WTC11 (cell line): ENCODE measurements around the gene LRRC27. TPM values are rescaled to one million over a fixed set of nuclear protein-coding genes. Genes with fewer than 3 reads are reported as not detected.

Source experiments
- ATAC-seq: fragments of 200-7000 bp; cut with Tn5 transposase; 2 replicates; pipeline ENCODE4 v1.10.0; 2021; ENCODE audit warnings: mild to moderate bottlenecking, moderate library complexity
- CTCF ChIA-PET: fragments of 300-600 bp; sonication (Branson Sonifier 250); formaldehyde crosslinking; loops from one replicate; lab custom pipeline; 2021; ENCODE audit warnings: antibody characterized with exemption; lab: Charles Lee
- POLR2A ChIA-PET: fragments of 350-600 bp; sonication (Branson Sonifier 250); formaldehyde crosslinking; loops from one replicate; lab custom pipeline; 2021; ENCODE audit warnings: antibody characterized with exemption; lab: Charles Lee
- DNase-seq: peaks from one replicate; pipeline ENCODE4 v3.0.0; 2021; ENCODE audit warnings: low spot score
- H3K27ac Mint-ChIP-seq: 2 replicates; pipeline ENCODE4 v1.8.0; 2021; ENCODE audit warnings: mixed read lengths
- H3K27me3 Mint-ChIP-seq: 2 replicates; pipeline ENCODE4 v1.8.0; 2021; ENCODE audit warnings: low read depth, mild to moderate bottlenecking, moderate library complexity, mixed read lengths
- H3K36me3 Mint-ChIP-seq: 2 replicates; pipeline ENCODE4 v1.8.0; 2021; ENCODE audit warnings: mixed read lengths
- H3K4me1 Mint-ChIP-seq: 2 replicates; pipeline ENCODE4 v1.8.0; 2022; ENCODE audit warnings: mixed read lengths
- H3K4me3 Mint-ChIP-seq: 2 replicates; pipeline ENCODE4 v1.8.0; 2021; ENCODE audit warnings: mild to moderate bottlenecking, moderate library complexity, mixed read lengths
- H3K9me3 Mint-ChIP-seq: 2 replicates; pipeline ENCODE4 v1.8.0; 2021; ENCODE audit warnings: mixed read lengths
- ELF4 ChIP-seq: sonication (generic); formaldehyde crosslinking; IDR thresholded peaks from 2 replicates; pipeline ENCODE4 v1.8.1; 2022; ENCODE audit warnings: low read depth, mild to moderate bottlenecking, moderate library complexity, missing genetic modification reagents
- HMGXB4 ChIP-seq: sonication (generic); formaldehyde crosslinking; IDR thresholded peaks from 2 replicates; pipeline ENCODE4 v1.8.1; 2023; ENCODE audit warnings: mild to moderate bottlenecking, moderate library complexity, missing genetic modification reagents
- IRF2 ChIP-seq: sonication (generic); formaldehyde crosslinking; IDR thresholded peaks from 2 replicates; pipeline ENCODE4 v1.8.0; 2022; ENCODE audit warnings: low read depth, missing genetic modification reagents, borderline replicate concordance
- KAT7 ChIP-seq: sonication (generic); formaldehyde crosslinking; IDR thresholded peaks from 2 replicates; pipeline ENCODE4 v1.8.1; 2023; ENCODE audit warnings: missing genetic modification reagents, mild to moderate bottlenecking, borderline replicate concordance
- MAX ChIP-seq: sonication (generic); formaldehyde crosslinking; IDR thresholded peaks from 2 replicates; pipeline ENCODE4 v1.8.0; 2022; ENCODE audit warnings: mild to moderate bottlenecking, missing genetic modification reagents
- PREB ChIP-seq: sonication (generic); formaldehyde crosslinking; IDR thresholded peaks from 2 replicates; pipeline ENCODE4 v1.8.1; 2022; ENCODE audit warnings: mild to moderate bottlenecking, missing genetic modification reagents, moderate library complexity, borderline replicate concordance
- RELA ChIP-seq: sonication (generic); formaldehyde crosslinking; IDR thresholded peaks from 2 replicates; pipeline ENCODE4 v1.8.1; 2022; ENCODE audit warnings: missing genetic modification reagents, mild to moderate bottlenecking, borderline replicate concordance
- SP1 ChIP-seq: sonication (generic); formaldehyde crosslinking; conservative IDR thresholded peaks from 2 replicates; pipeline ENCODE4 v1.8.1; 2022; ENCODE audit warnings: missing genetic modification reagents
- ZNF138 ChIP-seq: sonication (generic); formaldehyde crosslinking; conservative IDR thresholded peaks from 2 replicates; pipeline ENCODE4 v1.8.1; 2022; ENCODE audit warnings: mild to moderate bottlenecking, moderate library complexity, missing genetic modification reagents
- ZNF532 ChIP-seq: fragments of 250-450 bp; sonication (Bioruptor Pico); IDR thresholded peaks from 2 replicates; pipeline ENCODE4 v1.9.0; 2021; ENCODE audit warnings: mild to moderate bottlenecking, borderline replicate concordance
- total RNA-seq: library from RNA; stranded (reverse); gene quantifications from 3 replicates; pipeline ENCODE4 v1.2.3, GENCODE V29; 2021
- TF ChIP-seq, protein P1 (sequence below): fragments of 250-450 bp; sonication (Bioruptor Pico); IDR thresholded peaks from 2 replicates; pipeline ENCODE4 v1.9.0; 2021; ENCODE audit warnings: moderate library complexity, mild to moderate bottlenecking, inconsistent platforms, borderline replicate concordance
- TF ChIP-seq, protein P2 (sequence below): fragments of 250-450 bp; sonication (Bioruptor Pico); IDR thresholded peaks from 2 replicates; pipeline ENCODE4 v1.9.0; 2021; ENCODE audit warnings: mild to moderate bottlenecking
- TF ChIP-seq, protein P3 (sequence below): sonication (generic); formaldehyde crosslinking; IDR thresholded peaks from 2 replicates; pipeline ENCODE4 v1.8.1; 2022; ENCODE audit warnings: mild to moderate bottlenecking, moderate library complexity, missing genetic modification reagents
- TF ChIP-seq, protein P4 (sequence below): sonication (generic); formaldehyde crosslinking; IDR thresholded peaks from 2 replicates; pipeline ENCODE4 v1.8.1; 2022; ENCODE audit warnings: low read depth, mild to moderate bottlenecking, moderate library complexity, missing genetic modification reagents, borderline replicate concordance

The LRRC27 gene
- total RNA-seq, 1 experiment from 2014 or later: 4.4 TPM

- no peak for TF ChIP-seq IRF2 (CRISPR knock-in tag)
- no peak for TF ChIP-seq SP1 (CRISPR knock-in tag)
Measured at GRCh38 chr10:132375795-132376297, 43.9 kb downstream of the LRRC27 start (continued).

GRCh38 chr10:132376394-132376851, 44.4 kb downstream of the LRRC27 start:
- ATAC-seq (no peak), DNase-seq (no peak)
- POLR2A ChIA-PET: no interaction called here
- Mint-ChIP-seq H3K27ac (no peak overlapping the region), H3K4me3 (no peak overlapping the region), H3K36me3 (peaks cover 2% of the 10 kb centered on the region; the same call in 1 of the 2 replicates), H3K9me3 (peaks cover 4% of the 10 kb centered on the region), H3K27me3 (peaks cover 3% of the 10 kb centered on the region; the same call in 1 of the 2 replicates), H3K4me1 (peaks cover 8% of the 10 kb centered on the region)
- TF ChIP-seq RELA (CRISPR knock-in tag) (no peak), MAX (CRISPR knock-in tag) (no peak), ZNF138 (CRISPR knock-in tag) (no peak), ELF4 (CRISPR knock-in tag) (no peak), ZNF532 (CRISPR knock-in tag) (no peak), KAT7 (CRISPR knock-in tag) (no peak), HMGXB4 (no peak), PREB (CRISPR knock-in tag) (no peak)
- TF ChIP-seq, protein P1, sequence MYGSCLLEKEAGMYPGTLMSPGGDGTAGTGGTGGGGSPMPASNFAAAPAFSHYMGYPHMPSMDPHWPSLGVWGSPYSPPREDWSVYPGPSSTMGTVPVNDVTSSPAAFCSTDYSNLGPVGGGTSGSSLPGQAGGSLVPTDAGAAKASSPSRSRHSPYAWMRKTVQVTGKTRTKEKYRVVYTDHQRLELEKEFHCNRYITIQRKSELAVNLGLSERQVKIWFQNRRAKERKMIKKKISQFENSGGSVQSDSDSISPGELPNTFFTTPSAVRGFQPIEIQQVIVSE (CRISPR knock-in tag): no peak
- TF ChIP-seq, protein P2, sequence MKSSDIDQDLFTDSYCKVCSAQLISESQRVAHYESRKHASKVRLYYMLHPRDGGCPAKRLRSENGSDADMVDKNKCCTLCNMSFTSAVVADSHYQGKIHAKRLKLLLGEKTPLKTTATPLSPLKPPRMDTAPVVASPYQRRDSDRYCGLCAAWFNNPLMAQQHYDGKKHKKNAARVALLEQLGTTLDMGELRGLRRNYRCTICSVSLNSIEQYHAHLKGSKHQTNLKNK (CRISPR knock-in tag): no peak
- TF ChIP-seq, protein P3, sequence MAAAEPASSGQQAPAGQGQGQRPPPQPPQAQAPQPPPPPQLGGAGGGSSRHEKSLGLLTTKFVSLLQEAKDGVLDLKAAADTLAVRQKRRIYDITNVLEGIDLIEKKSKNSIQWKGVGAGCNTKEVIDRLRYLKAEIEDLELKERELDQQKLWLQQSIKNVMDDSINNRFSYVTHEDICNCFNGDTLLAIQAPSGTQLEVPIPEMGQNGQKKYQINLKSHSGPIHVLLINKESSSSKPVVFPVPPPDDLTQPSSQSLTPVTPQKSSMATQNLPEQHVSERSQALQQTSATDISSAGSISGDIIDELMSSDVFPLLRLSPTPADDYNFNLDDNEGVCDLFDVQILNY (CRISPR knock-in tag): no peak
- TF ChIP-seq, protein P4, sequence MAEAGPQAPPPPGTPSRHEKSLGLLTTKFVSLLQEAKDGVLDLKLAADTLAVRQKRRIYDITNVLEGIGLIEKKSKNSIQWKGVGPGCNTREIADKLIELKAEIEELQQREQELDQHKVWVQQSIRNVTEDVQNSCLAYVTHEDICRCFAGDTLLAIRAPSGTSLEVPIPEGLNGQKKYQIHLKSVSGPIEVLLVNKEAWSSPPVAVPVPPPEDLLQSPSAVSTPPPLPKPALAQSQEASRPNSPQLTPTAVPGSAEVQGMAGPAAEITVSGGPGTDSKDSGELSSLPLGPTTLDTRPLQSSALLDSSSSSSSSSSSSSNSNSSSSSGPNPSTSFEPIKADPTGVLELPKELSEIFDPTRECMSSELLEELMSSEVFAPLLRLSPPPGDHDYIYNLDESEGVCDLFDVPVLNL (CRISPR knock-in tag): no peak
- TF ChIP-seq, all 79 proteins: peak for 0
- CTCF ChIA-PET: interaction anchor here (1.0 to 2.7 kb wide), 2 partner anchors 11 to 16 kb away, joined by 3 to 13 read pairs; no protein-coding TSS in a partner anchor
